IPS-15b (cell line): Measurements from ENCODE around the gene SAMD14.

Source experiments
- H3K27me3 ChIP-seq: one replicate; pipeline ENCODE4 v1.6.1; 2013; ENCODE audit warnings: low read length; ENCODE audit not compliant: control insufficient read depth, insufficient read depth
- H3K36me3 ChIP-seq: one replicate; pipeline ENCODE4 v1.6.1; 2013; ENCODE audit warnings: low read length; ENCODE audit not compliant: control insufficient read depth, insufficient read depth
- H3K4me1 ChIP-seq: one replicate; pipeline ENCODE4 v1.6.1; 2013; ENCODE audit warnings: mild to moderate bottlenecking, low read length; ENCODE audit not compliant: control insufficient read depth, insufficient read depth
- H3K4me3 ChIP-seq: one replicate; pipeline ENCODE4 v1.5.1; 2013; ENCODE audit warnings: low read depth, low read length
- H3K9ac ChIP-seq: one replicate; pipeline ENCODE4 v1.6.1; 2013; ENCODE audit warnings: low read depth, mild to moderate bottlenecking, low read length
- H3K9me3 ChIP-seq: one replicate; pipeline ENCODE4 v1.6.1; 2013; ENCODE audit warnings: mild to moderate bottlenecking, low read length; ENCODE audit not compliant: control insufficient read depth, insufficient read depth

The SAMD14 gene

GRCh38 chr17:50076591-50077235 is 53.2 kb downstream of the SAMD14 start:
- Histone ChIP-seq H3K9ac (no peak overlapping the region), H3K4me3 (no peak overlapping the region), H3K9me3 (no peaks in the 10 kb centered on the region), H3K4me1 (no peaks in the 10 kb centered on the region), H3K36me3 (peaks cover 16% of the 10 kb centered on the region), H3K27me3 (no peaks in the 10 kb centered on the region)

- no peaks in the 10 kb centered on the region for H3K27me3 ChIP-seq
- H3K9ac ChIP-seq = no peak overlapping the region
- H3K36me3 ChIP-seq = peaks cover 17% of the 10 kb centered on the region
- H3K4me3 ChIP-seq = no peak overlapping the region
- no peaks in the 10 kb centered on the region for H3K9me3 ChIP-seq
- H3K4me1 ChIP-seq = no peaks in the 10 kb centered on the region
These were observed 53.8 kb downstream of the SAMD14 start for GRCh38 chr17:50076221-50076590.

- H3K27me3 ChIP-seq = no peaks in the 10 kb centered on the region
- H3K9ac ChIP-seq = no peak overlapping the region
- no peak overlapping the region for H3K4me3 ChIP-seq
- H3K9me3 ChIP-seq = no peaks in the 10 kb centered on the region
- H3K36me3 ChIP-seq = peaks cover 19% of the 10 kb centered on the region
- H3K4me1 ChIP-seq = no peaks in the 10 kb centered on the region
These were observed 54.4 kb downstream of the SAMD14 start for GRCh38 chr17:50075446-50076032.

- H3K4me3 ChIP-seq = no peak overlapping the region
- no peaks in the 10 kb centered on the region for H3K4me1 ChIP-seq
- H3K27me3 ChIP-seq = no peaks in the 10 kb centered on the region
- no peak overlapping the region for H3K9ac ChIP-seq
- no peaks in the 10 kb centered on the region for H3K9me3 ChIP-seq
- H3K36me3 ChIP-seq = peaks cover 14% of the 10 kb centered on the region
These were observed 55.7 kb downstream of the SAMD14 start for GRCh38 chr17:50074227-50074626.

GRCh38 chr17:50072925-50073324 is 57.0 kb downstream of the SAMD14 start:
- Histone ChIP-seq H3K4me1 (no peaks in the 10 kb centered on the region), H3K4me3 (no peak overlapping the region), H3K27me3 (no peaks in the 10 kb centered on the region), H3K36me3 (peaks cover 11% of the 10 kb centered on the region), H3K9ac (no peak overlapping the region), H3K9me3 (no peaks in the 10 kb centered on the region)

- Histone ChIP-seq H3K9ac (no peak overlapping the region), H3K9me3 (no peaks in the 10 kb centered on the region), H3K4me1 (no peaks in the 10 kb centered on the region), H3K27me3 (no peaks in the 10 kb centered on the region), H3K36me3 (peaks cover 8% of the 10 kb centered on the region), H3K4me3 (no peak overlapping the region)
These were observed 57.8 kb downstream of the SAMD14 start for GRCh38 chr17:50072130-50072529.

GRCh38 chr17:50071692-50072091 is 58.3 kb downstream of the SAMD14 start:
- peaks cover 8% of the 10 kb centered on the region for H3K36me3 ChIP-seq
- no peak overlapping the region for H3K4me3 ChIP-seq
- H3K27me3 ChIP-seq = no peaks in the 10 kb centered on the region
- no peak overlapping the region for H3K9ac ChIP-seq
- no peaks in the 10 kb centered on the region for H3K9me3 ChIP-seq
- no peaks in the 10 kb centered on the region for H3K4me1 ChIP-seq

- Histone ChIP-seq H3K36me3 (peaks cover 8% of the 10 kb centered on the region), H3K4me3 (no peak overlapping the region), H3K4me1 (no peaks in the 10 kb centered on the region), H3K9ac (no peak overlapping the region), H3K9me3 (no peaks in the 10 kb centered on the region), H3K27me3 (no peaks in the 10 kb centered on the region)
These were observed 58.9 kb downstream of the SAMD14 start for GRCh38 chr17:50070908-50071680.

- Histone ChIP-seq H3K4me1 (no peaks in the 10 kb centered on the region), H3K9ac (no peak overlapping the region), H3K4me3 (no peak overlapping the region), H3K9me3 (no peaks in the 10 kb centered on the region), H3K27me3 (no peaks in the 10 kb centered on the region), H3K36me3 (peaks cover 6% of the 10 kb centered on the region)
These were observed 62.0 kb downstream of the SAMD14 start for GRCh38 chr17:50067996-50068395.

- H3K27me3 ChIP-seq = no peaks in the 10 kb centered on the region
- no peaks in the 10 kb centered on the region for H3K9me3 ChIP-seq
- no peaks in the 10 kb centered on the region for H3K4me1 ChIP-seq
- no peak overlapping the region for H3K9ac ChIP-seq
- peaks cover 6% of the 10 kb centered on the region for H3K36me3 ChIP-seq
- no peak overlapping the region for H3K4me3 ChIP-seq
These were observed 63.0 kb downstream of the SAMD14 start for GRCh38 chr17:50066995-50067394.

GRCh38 chr17:50065056-50065455 is 64.9 kb downstream of the SAMD14 start:
- Histone ChIP-seq H3K9me3 (no peaks in the 10 kb centered on the region), H3K4me3 (no peak overlapping the region), H3K36me3 (no peaks in the 10 kb centered on the region), H3K27me3 (no peaks in the 10 kb centered on the region), H3K9ac (no peak overlapping the region), H3K4me1 (no peaks in the 10 kb centered on the region)
